ENCODE results near the gene CAPZB.

The CAPZB gene

DNA sequence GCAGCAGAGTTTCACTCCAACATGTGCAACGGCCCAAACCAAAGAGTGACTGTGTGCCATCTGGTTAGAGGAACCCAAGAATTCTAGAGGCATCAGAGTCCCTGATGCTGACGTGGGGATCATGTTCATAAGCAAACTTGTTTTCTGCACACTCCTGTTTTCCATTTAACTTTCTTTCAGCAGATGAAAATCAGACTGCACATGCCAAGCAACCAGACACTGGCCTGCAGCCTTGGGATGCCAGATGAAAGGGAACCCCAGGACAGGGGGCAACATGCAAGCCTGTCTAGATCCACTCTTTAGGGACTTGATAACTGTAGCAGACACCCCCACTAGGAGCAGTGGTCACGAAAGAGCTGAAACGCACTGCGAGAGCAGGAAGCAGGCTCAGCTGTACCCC, 116.4 kb downstream of the CAPZB start:
- Histone ChIP-seq H3K9me3 (ENCODE audit: severe bottlenecking) (no peaks in the 10 kb centered on the region), H3K36me3 (no peaks in the 10 kb centered on the region; the same call in none of the 2 replicates), H3K27ac (no peak overlapping the region), H3K27me3 (ENCODE audit: insufficient read depth, low read depth, severe bottlenecking) (no peaks in the 10 kb centered on the region), H3K4me3 (ENCODE audit: low read depth, low read length) (no peak overlapping the region)
- no peak for DNase-seq
- TF ChIP-seq, protein P1, sequence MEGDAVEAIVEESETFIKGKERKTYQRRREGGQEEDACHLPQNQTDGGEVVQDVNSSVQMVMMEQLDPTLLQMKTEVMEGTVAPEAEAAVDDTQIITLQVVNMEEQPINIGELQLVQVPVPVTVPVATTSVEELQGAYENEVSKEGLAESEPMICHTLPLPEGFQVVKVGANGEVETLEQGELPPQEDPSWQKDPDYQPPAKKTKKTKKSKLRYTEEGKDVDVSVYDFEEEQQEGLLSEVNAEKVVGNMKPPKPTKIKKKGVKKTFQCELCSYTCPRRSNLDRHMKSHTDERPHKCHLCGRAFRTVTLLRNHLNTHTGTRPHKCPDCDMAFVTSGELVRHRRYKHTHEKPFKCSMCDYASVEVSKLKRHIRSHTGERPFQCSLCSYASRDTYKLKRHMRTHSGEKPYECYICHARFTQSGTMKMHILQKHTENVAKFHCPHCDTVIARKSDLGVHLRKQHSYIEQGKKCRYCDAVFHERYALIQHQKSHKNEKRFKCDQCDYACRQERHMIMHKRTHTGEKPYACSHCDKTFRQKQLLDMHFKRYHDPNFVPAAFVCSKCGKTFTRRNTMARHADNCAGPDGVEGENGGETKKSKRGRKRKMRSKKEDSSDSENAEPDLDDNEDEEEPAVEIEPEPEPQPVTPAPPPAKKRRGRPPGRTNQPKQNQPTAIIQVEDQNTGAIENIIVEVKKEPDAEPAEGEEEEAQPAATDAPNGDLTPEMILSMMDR (IDR thresholded peaks at IDR 0.05; ENCODE audit: low read depth, low read length): no peak

DNA sequence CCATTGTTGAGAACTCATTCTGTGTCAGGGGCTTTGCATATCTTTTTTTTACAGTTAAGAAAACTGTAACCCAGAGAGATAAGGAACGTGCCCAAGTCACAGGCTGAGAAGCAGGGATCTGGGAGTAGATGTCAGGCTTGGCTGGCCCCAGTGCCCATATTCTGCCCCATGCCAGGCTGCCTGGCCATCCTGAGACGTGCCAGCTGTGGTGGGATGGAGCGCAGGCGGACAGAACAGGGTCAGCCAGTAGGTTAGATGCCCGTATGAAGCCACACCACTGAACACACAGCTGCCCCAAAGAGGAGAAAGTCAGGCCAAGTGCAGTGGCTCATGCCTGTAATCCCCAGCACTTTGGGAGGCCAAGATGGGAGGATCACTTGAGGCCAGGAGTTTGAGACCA, 117.3 kb downstream of the CAPZB start:
- Histone ChIP-seq H3K9me3 (ENCODE audit: severe bottlenecking) (no peaks in the 10 kb centered on the region), H3K27me3 (ENCODE audit: insufficient read depth, low read depth, severe bottlenecking) (no peaks in the 10 kb centered on the region), H3K36me3 (no peaks in the 10 kb centered on the region; the same call in 1 of the 2 replicates), H3K27ac (no peak overlapping the region), H3K4me3 (ENCODE audit: low read depth, low read length) (no peak overlapping the region)
- TF ChIP-seq, protein P1 (IDR thresholded peaks at IDR 0.05; ENCODE audit: low read depth, low read length): no peak
- DNase-seq: no peak

DNA sequence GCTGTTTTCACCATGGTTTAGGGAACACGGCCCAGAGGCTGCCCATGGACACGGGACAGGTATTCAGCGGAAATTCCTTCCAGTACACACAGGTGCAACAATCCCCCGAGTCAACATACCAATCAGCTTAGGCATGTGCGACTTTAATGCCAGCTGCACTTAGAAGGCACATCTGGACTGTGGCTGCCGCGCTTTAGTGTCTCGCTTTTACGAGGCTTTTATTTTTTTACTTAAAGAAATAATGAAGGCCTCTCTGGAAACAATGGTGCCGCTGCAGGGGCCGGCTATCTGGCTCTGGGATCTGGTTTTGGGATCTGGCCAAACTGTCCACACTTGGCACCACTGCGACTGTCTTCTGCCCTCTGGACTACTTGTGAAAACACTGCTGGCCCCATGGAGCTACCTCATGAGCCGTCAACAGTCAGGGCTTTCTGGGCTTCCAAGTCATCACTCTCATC, 117.7 kb downstream of the CAPZB start:
- no peak for DNase-seq
- no peaks in the 10 kb centered on the region for H3K27me3 ChIP-seq (ENCODE audit: insufficient read depth, low read depth, severe bottlenecking)
- H3K27ac ChIP-seq: no peak overlapping the region
- no peaks in the 10 kb centered on the region for H3K9me3 ChIP-seq (ENCODE audit: severe bottlenecking)
- TF ChIP-seq, protein P1 (IDR thresholded peaks at IDR 0.05; ENCODE audit: low read depth, low read length): no peak
- H3K36me3 ChIP-seq: no peaks in the 10 kb centered on the region; the same call in 1 of the 2 replicates
- no peak overlapping the region for H3K4me3 ChIP-seq (ENCODE audit: low read depth, low read length)

DNA sequence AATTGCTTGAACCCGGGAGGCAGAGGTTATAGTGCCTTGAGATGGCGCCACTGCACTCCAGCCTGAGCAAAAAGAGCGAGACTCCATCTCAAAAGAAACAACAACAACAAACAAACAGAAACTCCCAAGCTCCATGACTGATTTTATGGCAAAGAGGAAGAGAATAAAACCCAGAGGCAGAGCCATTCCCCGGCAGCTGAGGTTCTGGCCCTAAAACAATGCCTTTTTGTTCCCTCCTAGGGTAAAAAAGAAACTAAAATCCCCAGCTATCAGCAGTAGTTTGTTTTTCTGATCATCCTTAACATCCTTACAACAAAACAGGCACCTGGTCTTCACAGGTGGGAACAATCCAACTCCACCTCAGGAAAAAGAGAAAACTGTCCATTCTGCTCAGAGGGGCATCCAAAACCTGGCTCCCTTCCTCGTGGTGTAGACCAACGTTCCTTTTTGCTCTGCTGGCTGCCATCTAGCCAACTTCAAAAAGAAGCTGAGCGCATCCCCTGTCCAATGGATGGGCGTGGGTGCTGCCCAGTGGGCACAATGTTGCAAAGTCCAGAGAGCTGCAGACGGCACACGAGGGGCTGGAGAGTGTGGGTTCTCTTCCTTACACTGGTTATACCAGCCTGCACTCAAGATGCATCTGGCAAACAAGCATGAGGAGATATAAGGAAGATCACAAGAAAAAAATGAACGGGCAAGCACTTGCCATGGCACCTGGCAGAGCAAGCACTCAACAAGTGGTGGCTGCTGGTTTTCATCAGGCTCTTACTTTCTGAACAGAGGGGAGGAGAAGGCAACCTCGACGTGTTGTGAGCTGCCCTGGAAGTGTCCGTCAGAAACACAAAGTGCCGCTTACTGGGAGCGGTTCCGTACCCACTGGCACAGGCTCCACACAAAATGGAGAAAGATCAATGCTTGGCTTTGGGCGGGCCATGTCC, 118.5 kb downstream of the CAPZB start:
- Histone ChIP-seq H3K9me3 (ENCODE audit: severe bottlenecking) (no peaks in the 10 kb centered on the region), H3K4me3 (ENCODE audit: low read depth, low read length) (no peak overlapping the region), H3K36me3 (no peaks in the 10 kb centered on the region; the same call in 1 of the 2 replicates), H3K27ac (no peak overlapping the region), H3K27me3 (ENCODE audit: insufficient read depth, low read depth, severe bottlenecking) (no peaks in the 10 kb centered on the region)
- DNase-seq: no peak
- TF ChIP-seq, protein P1 (IDR thresholded peaks at IDR 0.05; ENCODE audit: low read depth, low read length): no peak

DNA sequence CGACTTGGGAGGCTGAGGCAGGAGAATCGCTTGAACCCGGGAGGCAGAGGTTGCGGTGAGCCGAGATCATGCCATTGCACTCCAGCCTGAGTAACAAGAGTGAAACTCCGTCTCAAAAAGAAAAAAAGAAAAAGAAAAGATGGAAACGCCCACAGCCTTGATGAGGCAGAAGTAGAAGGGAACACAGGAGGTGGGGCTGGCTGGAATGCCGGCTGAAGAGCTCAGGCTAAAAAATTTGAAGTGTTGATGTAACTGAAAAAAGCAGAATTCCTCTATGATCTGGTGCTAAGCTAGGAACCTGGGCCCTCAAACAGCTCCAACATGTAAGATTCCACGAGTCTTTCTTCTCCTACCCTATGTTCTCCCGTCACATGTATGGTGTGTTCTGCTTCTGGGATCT, 119.6 kb downstream of the CAPZB start:
- TF ChIP-seq, protein P1 (IDR thresholded peaks at IDR 0.05; ENCODE audit: low read depth, low read length): no peak
- Histone ChIP-seq H3K27ac (no peak overlapping the region), H3K36me3 (no peaks in the 10 kb centered on the region; the same call in 1 of the 2 replicates), H3K4me3 (ENCODE audit: low read depth, low read length) (no peak overlapping the region), H3K27me3 (ENCODE audit: insufficient read depth, low read depth, severe bottlenecking) (no peaks in the 10 kb centered on the region), H3K9me3 (ENCODE audit: severe bottlenecking) (no peaks in the 10 kb centered on the region)
- no peak for DNase-seq

Measured in WERI-Rb-1 (cell line).